ENCODE results near the gene OPN3. TPM values are rescaled to one million over a fixed set of nuclear protein-coding genes. Genes with fewer than 3 reads are reported as not detected.

Gene OPN3
- total RNA-seq, 4 donors from 2014 or later: 5.3 to 12.4 (median 8.0) TPM

GRCh38 chr1:241607497-241607896, 32.7 kb downstream of the OPN3 start:
- no peak for TF ChIP-seq POLR2AphosphoS5 (IDR thresholded peaks at IDR 0.05)
- no peak for TF ChIP-seq POLR2A (IDR thresholded peaks at IDR 0.05; ENCODE audit: low read depth)
- TF ChIP-seq EP300 (IDR thresholded peaks at IDR 0.05): no peak
- Histone ChIP-seq H3K36me3 (no peaks in the 10 kb centered on the region), H3K9me3 (no peaks in the 10 kb centered on the region), H3K4me1 (peaks cover 0 to 4% (median 0%) of the 10 kb centered on the region in 4 donors), H3K4me3 (no peak overlapping the region), H3K27me3 (no peaks in the 10 kb centered on the region), H3K27ac (replicated peaks in 1 of 4) (no peak overlapping the region)
- no peak for DNase-seq (ENCODE audit: extremely low spot score)
- intact Hi-C loops (cut with DNase I): no loop called here

- H3K27ac ChIP-seq (replicated peaks in 1 of 4): no peak overlapping the region
- no peak overlapping the region for H3K4me3 ChIP-seq
- no peaks in the 10 kb centered on the region for H3K27me3 ChIP-seq
- WGBS: 75% methylated on average over 5 of the region's 5 CpGs
- peaks cover 0 to 4% (median 0%) of the 10 kb centered on the region in 4 donors for H3K4me1 ChIP-seq
- TF ChIP-seq CTCF (IDR thresholded peaks at IDR 0.05) (no peak), EP300 (IDR thresholded peaks at IDR 0.05) (no peak), POLR2AphosphoS5 (IDR thresholded peaks at IDR 0.05) (no peak), POLR2A (IDR thresholded peaks at IDR 0.05; ENCODE audit: low read depth) (no peak)
- no peak for DNase-seq (ENCODE audit: extremely low spot score)
- intact Hi-C loops (cut with DNase I): no loop called here
- H3K9me3 ChIP-seq: no peaks in the 10 kb centered on the region
- H3K36me3 ChIP-seq: no peaks in the 10 kb centered on the region
Measured at GRCh38 chr1:241606544-241606943, 33.6 kb downstream of the OPN3 start.

- intact Hi-C loops (cut with DNase I): no loop called here
- Histone ChIP-seq H3K4me1 (no peaks in the 10 kb centered on the region), H3K4me3 (no peak overlapping the region), H3K27ac (replicated peaks in 1 of 4) (no peak overlapping the region), H3K27me3 (no peaks in the 10 kb centered on the region), H3K36me3 (no peaks in the 10 kb centered on the region), H3K9me3 (no peaks in the 10 kb centered on the region)
- TF ChIP-seq POLR2AphosphoS5 (IDR thresholded peaks at IDR 0.05): no peak
- TF ChIP-seq EP300 (IDR thresholded peaks at IDR 0.05): no peak
- TF ChIP-seq CTCF (IDR thresholded peaks at IDR 0.05): no peak
- WGBS: 73% methylated on average over 9 of the region's 9 CpGs
- no peak for DNase-seq (ENCODE audit: extremely low spot score)
Measured at GRCh38 chr1:241605146-241605805, 34.9 kb downstream of the OPN3 start.

GRCh38 chr1:241603731-241604245, 36.4 kb downstream of the OPN3 start:
- no peak overlapping the region for H3K27ac ChIP-seq (replicated peaks in 1 of 4)

GRCh38 chr1:241600496-241600901, 39.7 kb downstream of the OPN3 start:
- DNase-seq (ENCODE audit: extremely low spot score): no peak
- no peaks in the 10 kb centered on the region for H3K9me3 ChIP-seq
- no peak overlapping the region for H3K27ac ChIP-seq (replicated peaks in 1 of 4)
- WGBS: 51% methylated on average over 2 of the region's 2 CpGs
- no peak for TF ChIP-seq POLR2A (IDR thresholded peaks at IDR 0.05; ENCODE audit: low read depth)
- no peak for TF ChIP-seq EP300 (IDR thresholded peaks at IDR 0.05)
- no peak for TF ChIP-seq POLR2AphosphoS5 (IDR thresholded peaks at IDR 0.05)
- no peak for TF ChIP-seq CTCF (IDR thresholded peaks at IDR 0.05)
- no peaks in the 10 kb centered on the region for H3K4me1 ChIP-seq
- no peaks in the 10 kb centered on the region for H3K36me3 ChIP-seq
- H3K4me3 ChIP-seq: no peak overlapping the region
- intact Hi-C loops (cut with DNase I): no loop called here
- no peaks in the 10 kb centered on the region for H3K27me3 ChIP-seq

More at GRCh38 chr1:241603731-241604245, 36.4 kb downstream of the OPN3 start:
- WGBS: 70% methylated on average over 3 of the region's 3 CpGs
- H3K9me3 ChIP-seq: no peaks in the 10 kb centered on the region
- H3K4me1 ChIP-seq: no peaks in the 10 kb centered on the region
- no peaks in the 10 kb centered on the region for H3K36me3 ChIP-seq
- DNase-seq (ENCODE audit: extremely low spot score): no peak
- no peak for TF ChIP-seq CTCF (IDR thresholded peaks at IDR 0.05)
- no peak for TF ChIP-seq POLR2AphosphoS5 (IDR thresholded peaks at IDR 0.05)
- TF ChIP-seq POLR2A (IDR thresholded peaks at IDR 0.05; ENCODE audit: low read depth): no peak
- no peak for TF ChIP-seq EP300 (IDR thresholded peaks at IDR 0.05)
- H3K27me3 ChIP-seq: no peaks in the 10 kb centered on the region
- intact Hi-C loops (cut with DNase I): no loop called here
- H3K4me3 ChIP-seq: no peak overlapping the region
